ENCODE measurements around the gene NLRC3. TPM values are rescaled to one million over a fixed set of nuclear protein-coding genes. Genes with fewer than 3 reads are reported as not detected.
A peak's percentile ranks its signal among the peaks of the same experiment; 100 is the strongest.

Gene NLRC3
- total RNA-seq, 1 experiment from 2014 or later: not detected

GRCh38 chr16:3625331-3625730 lies 48.1 kb upstream of the NLRC3 start:
- Histone ChIP-seq H3K4me1 (ENCODE audit: insufficient read depth, low read length) (no peaks in the 10 kb centered on the region), H2AFZ (ENCODE audit: low read length) (no peak overlapping the region), H3K27ac (ENCODE audit: low read length) (no peak overlapping the region), H3F3A (ENCODE audit: low read length, unreplicated experiment) (no peaks in the 10 kb centered on the region), H3K9me2 (replicated peaks; ENCODE audit: low read length) (no peaks in the 10 kb centered on the region), H3K36me3 (ENCODE audit: low read depth, low read length) (no peaks in the 10 kb centered on the region), H3K9ac (ENCODE audit: low read length) (no peak overlapping the region), H3K4me3 (ENCODE audit: low read length) (no peak overlapping the region), H3K27me3 (ENCODE audit: low read length) (no peaks in the 10 kb centered on the region), H3K4me2 (ENCODE audit: low read length) (no peak overlapping the region), H3K9me3 (ENCODE audit: low read length) (no peaks in the 10 kb centered on the region), H3K79me2 (ENCODE audit: low read length) (no peaks in the 10 kb centered on the region), H4K20me1 (ENCODE audit: low read length) (no peaks in the 10 kb centered on the region)
- DNase-seq: no peak
- ChIA-PET POLR2A (ENCODE audit: unreplicated experiment) (no interaction called here), CTCF (no interaction called here)
- no TSS peak for BruUV-seq (replicated peaks)
- no peak for ATAC-seq
- no peak for TF ChIP-seq EZH2phosphoT487 (IDR thresholded peaks at IDR 0.05; ENCODE audit: borderline replicate concordance, low read length)
- no peak for TF ChIP-seq CTCF (conservative IDR thresholded peaks at IDR 0.05; ENCODE audit: low read depth, low read length)
- intact Hi-C loops (cut with micrococcal nuclease): no loop called here

GRCh38 chr16:3623642-3624041 lies 46.4 kb upstream of the NLRC3 start:
- Histone ChIP-seq H3K4me1 (ENCODE audit: insufficient read depth, low read length) (no peaks in the 10 kb centered on the region), H3F3A (ENCODE audit: low read length, unreplicated experiment) (no peaks in the 10 kb centered on the region), H3K36me3 (ENCODE audit: low read depth, low read length) (no peaks in the 10 kb centered on the region), H3K27ac (ENCODE audit: low read length) (no peak overlapping the region), H2AFZ (ENCODE audit: low read length) (no peak overlapping the region), H3K9me3 (ENCODE audit: low read length) (no peaks in the 10 kb centered on the region), H3K4me3 (ENCODE audit: low read length) (no peak overlapping the region), H3K27me3 (ENCODE audit: low read length) (no peaks in the 10 kb centered on the region), H3K4me2 (ENCODE audit: low read length) (no peak overlapping the region), H4K20me1 (ENCODE audit: low read length) (no peaks in the 10 kb centered on the region), H3K9ac (ENCODE audit: low read length) (no peak overlapping the region), H3K79me2 (ENCODE audit: low read length) (no peaks in the 10 kb centered on the region), H3K9me2 (replicated peaks; ENCODE audit: low read length) (no peaks in the 10 kb centered on the region)
- TSS peak; percentile 26 for BruUV-seq (replicated peaks)
- CTCF ChIA-PET: no interaction called here
- no peak for TF ChIP-seq EZH2 (IDR thresholded peaks at IDR 0.05; ENCODE audit: low read length, unreplicated experiment)
- TF ChIP-seq CTCF (conservative IDR thresholded peaks at IDR 0.05; ENCODE audit: low read depth, low read length): no peak
- TF ChIP-seq EZH2phosphoT487 (IDR thresholded peaks at IDR 0.05; ENCODE audit: borderline replicate concordance, low read length): no peak
- DNase-seq (no peak), ATAC-seq (no peak)
- POLR2A ChIA-PET (ENCODE audit: unreplicated experiment): no interaction called here
- intact Hi-C loops (cut with micrococcal nuclease): no loop called here

GRCh38 chr16:3618769-3619141 lies 41.6 kb upstream of the NLRC3 start:
- Histone ChIP-seq H3K79me2 (ENCODE audit: low read length) (peaks cover 26% of the 10 kb centered on the region), H3K4me3 (ENCODE audit: low read length) (no peak overlapping the region), H3K9ac (ENCODE audit: low read length) (no peak overlapping the region), H3F3A (ENCODE audit: low read length, unreplicated experiment) (no peaks in the 10 kb centered on the region), H3K4me1 (ENCODE audit: insufficient read depth, low read length) (no peaks in the 10 kb centered on the region), H3K9me3 (ENCODE audit: low read length) (no peaks in the 10 kb centered on the region), H3K36me3 (ENCODE audit: low read depth, low read length) (no peaks in the 10 kb centered on the region), H3K9me2 (replicated peaks; ENCODE audit: low read length) (no peaks in the 10 kb centered on the region), H3K27ac (ENCODE audit: low read length) (no peak overlapping the region), H2AFZ (ENCODE audit: low read length) (no peak overlapping the region), H3K4me2 (ENCODE audit: low read length) (0 out of 2 replicates have a peak overlapping the region, but pooled peaks have one; percentile 29), H3K27me3 (ENCODE audit: low read length) (no peaks in the 10 kb centered on the region), H4K20me1 (ENCODE audit: low read length) (no peaks in the 10 kb centered on the region)
- no peak for TF ChIP-seq EZH2phosphoT487 (IDR thresholded peaks at IDR 0.05; ENCODE audit: borderline replicate concordance, low read length)
- TF ChIP-seq EZH2 (IDR thresholded peaks at IDR 0.05; ENCODE audit: low read length, unreplicated experiment): no peak
- no peak for TF ChIP-seq CTCF (conservative IDR thresholded peaks at IDR 0.05; ENCODE audit: low read depth, low read length)
- ATAC-seq: peak; percentile 58; the same call in 1 of the 2 replicates
- BruUV-seq (replicated peaks): no TSS peak
- intact Hi-C loops (cut with micrococcal nuclease): no loop called here
- ChIA-PET CTCF (no interaction called here), POLR2A (ENCODE audit: unreplicated experiment) (interaction anchor here (0.6 kb wide), 1 partner anchor 21 kb away, joined by 3 read pairs; no protein-coding TSS in a partner anchor)
- DNase-seq: peak; percentile 34

All from PC-3 (cell line).